ENCODE measurements around the gene C3orf33. TPM values are rescaled to one million over a fixed set of nuclear protein-coding genes. Genes with fewer than 3 reads are reported as not detected.
A peak's percentile ranks its signal among the peaks of the same experiment; 100 is the strongest.
"Not testable (repeated sequence)": the region's sequence is repeated elsewhere in the genome, so short reads cannot be mapped to it uniquely, and the experiment has no call there.

Gene C3orf33
- total RNA-seq, 6 experiments from 2014 or later: 1.3 to 1.9 (median 1.5) TPM

GRCh38 chr3:155835341-155836071 lies 29.4 kb upstream of the C3orf33 start:
- Histone ChIP-seq H3K27ac (no peak overlapping the region), H3K36me3 (peaks cover 0 to 22% (median 5%) of the 10 kb centered on the region in 4 donors), H3K27me3 (no peaks in the 10 kb centered on the region), H3K4me1 (no peaks in the 10 kb centered on the region), H3K4me3 (no peak overlapping the region), H3K9me3 (no peaks in the 10 kb centered on the region)
- DNase-seq (no peak), ATAC-seq (no peak)
- intact Hi-C loops (cut with DNase I): no loop called here
- WGBS (ENCODE audit: insufficient coverage, low coverage, low lambda C conversion rate, missing lambda C conversion rate): 69% methylated on average over 6 of the region's 9 CpGs
- no peak for TF ChIP-seq POLR2A (IDR thresholded peaks at IDR 0.05)
- TF ChIP-seq CTCF (IDR thresholded peaks at IDR 0.05): no peak

DNA sequence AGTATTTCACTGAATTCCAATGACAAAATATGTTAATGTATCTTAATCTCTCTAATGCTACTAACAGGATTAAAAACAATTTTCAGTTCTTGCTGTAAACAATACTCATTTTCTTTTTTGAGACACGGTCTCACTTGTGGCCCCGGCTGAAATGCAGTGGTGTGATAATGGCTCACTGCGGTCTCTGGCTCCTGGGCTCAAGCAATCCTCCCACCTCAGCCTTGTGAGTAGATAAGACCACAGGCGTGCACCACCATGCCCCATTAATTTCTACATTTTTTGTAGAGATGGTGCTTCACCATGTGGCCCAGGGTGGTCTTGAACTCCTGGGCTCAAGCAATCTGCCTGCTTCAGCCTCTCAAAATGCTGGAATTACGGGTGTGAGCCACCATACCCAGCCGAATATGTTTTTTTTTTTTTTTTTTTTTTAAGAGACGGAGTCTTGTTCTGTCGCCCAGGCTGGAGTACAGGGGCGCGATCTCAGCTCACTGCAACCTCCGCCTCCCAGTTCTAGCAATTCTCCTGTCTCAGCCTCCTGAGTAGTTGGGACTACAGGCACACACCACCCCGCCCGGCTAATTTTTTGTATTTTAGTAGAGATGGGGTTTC lies 22.5 kb upstream of the C3orf33 start:
- ATAC-seq; H3K9me3 ChIP-seq; H3K4me3 ChIP-seq; intact Hi-C loops (cut with DNase I); H3K27ac ChIP-seq; H3K27me3 ChIP-seq; H3K4me1 ChIP-seq; DNase-seq: not testable (repeated sequence)
- WGBS (ENCODE audit: insufficient coverage, low coverage, low lambda C conversion rate, missing lambda C conversion rate): 95% methylated on average over 9 of the region's 13 CpGs
- H3K36me3 ChIP-seq: peaks cover 0 to 39% (median 7%) of the 10 kb centered on the region in 4 donors

- Histone ChIP-seq H3K9me3 (no peaks in the 10 kb centered on the region), H3K36me3 (no peaks in the 10 kb centered on the region), H3K27me3 (no peaks in the 10 kb centered on the region), H3K4me1 (no peaks in the 10 kb centered on the region), H3K4me3 (no peak overlapping the region), H3K27ac (no peak overlapping the region)
- TF ChIP-seq POLR2A (IDR thresholded peaks at IDR 0.05): no peak
- TF ChIP-seq CTCF (IDR thresholded peaks at IDR 0.05): no peak
- ATAC-seq: peak in 1 of 4 donors; percentile 22
- DNase-seq: no peak
- intact Hi-C loops (cut with DNase I): no loop called here
Observed at GRCh38 chr3:155815030-155815545, 9.0 kb upstream of the C3orf33 start.

- ATAC-seq; H3K4me1 ChIP-seq; H3K36me3 ChIP-seq; H3K27me3 ChIP-seq; H3K4me3 ChIP-seq; H3K27ac ChIP-seq; DNase-seq; intact Hi-C loops (cut with DNase I); H3K9me3 ChIP-seq: not testable (repeated sequence)
Observed at GRCh38 chr3:155813224-155813623, 7.1 kb upstream of the C3orf33 start.

DNA sequence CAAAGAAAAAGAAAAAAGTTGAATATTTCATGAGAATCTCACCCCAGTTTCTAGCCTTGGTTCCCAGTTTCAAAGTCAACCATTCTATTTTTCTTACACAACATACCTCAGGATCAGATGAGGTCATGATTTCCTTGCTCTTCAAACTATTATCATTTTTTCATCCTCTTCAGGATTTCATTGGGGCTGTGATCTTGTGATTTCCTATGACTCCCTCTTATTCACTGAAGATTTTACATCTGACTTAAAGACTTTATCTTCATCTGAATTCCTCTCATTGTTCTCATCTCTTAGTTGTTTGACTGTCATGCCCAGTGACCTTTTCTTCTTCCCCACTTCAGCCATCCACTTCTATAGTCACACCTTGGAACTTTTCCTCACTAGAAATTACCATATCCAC lies 3.1 kb upstream of the C3orf33 start:
- Histone ChIP-seq H3K36me3 (no peaks in the 10 kb centered on the region), H3K27ac (no peak overlapping the region), H3K27me3 (no peaks in the 10 kb centered on the region), H3K4me3 (no peak overlapping the region), H3K4me1 (peaks cover 0 to 5% (median 2%) of the 10 kb centered on the region in 4 donors), H3K9me3 (no peaks in the 10 kb centered on the region)
- intact Hi-C loops (cut with DNase I): no loop called here
- TF ChIP-seq CTCF (IDR thresholded peaks at IDR 0.05) (no peak), POLR2A (IDR thresholded peaks at IDR 0.05) (no peak)
- DNase-seq (no peak), ATAC-seq (no peak)

All from right lobe of liver (tissue), 6 donors.